AG04449 (cell line): ENCODE results near the gene TAPT1.
A peak's percentile ranks its signal among the peaks of the same experiment; 100 is the strongest.

ENCODE experiments used
- CTCF ChIA-PET: fragments of 350-600 bp; formaldehyde crosslinking; extraction: SDS; loops from one replicate; lab custom pipeline; 2021; ENCODE audit warnings: antibody characterized with exemption; lab: Yijun Ruan, JAX
- POLR2A ChIA-PET: fragments of 400-600, 350-600 bp; formaldehyde crosslinking; extraction: SDS; loops from one replicate; lab custom pipeline; 2020; ENCODE audit warnings: antibody characterized with exemption, inconsistent platforms; lab: Yijun Ruan, JAX
- DNase-seq: peaks from one replicate; pipeline ENCODE4 v3.0.0-alpha.2; 2010; ENCODE audit warnings: low read depth, low spot score
- H3K4me3 ChIP-seq: 2 replicates; pipeline ENCODE4 v1.5.1; 2011; ENCODE audit warnings: low read depth, mild to moderate bottlenecking, control low read depth, low read length
- CTCF ChIP-seq: IDR thresholded peaks from one replicate; pipeline ENCODE4 v1.5.1; 2011; ENCODE audit warnings: mild to moderate bottlenecking, moderate library complexity, low read length, control low read depth, inconsistent platforms; ENCODE audit not compliant: insufficient read depth; ENCODE audit errors: missing control alignments

TAPT1 gene

GRCh38 chr4:16230308-16230707, 4.0 kb upstream of the TAPT1 start:
- TF ChIP-seq CTCF, result no peak
- POLR2A ChIA-PET, result no interaction called here
- no peak overlapping the region for H3K4me3 ChIP-seq
- no peak for DNase-seq
- CTCF ChIA-PET, result no interaction called here

- no peak for TF ChIP-seq CTCF
- ChIA-PET CTCF (no interaction called here), POLR2A (no interaction called here)
- H3K4me3 ChIP-seq, result no peak overlapping the region
- DNase-seq, result no peak
Observed at GRCh38 chr4:16229604-16230003, 3.3 kb upstream of the TAPT1 start.

- ChIA-PET CTCF (interaction anchor here (0.8 to 1.3 kb wide), 3 partner anchors 9 to 30 kb away, joined by 3 to 6 read pairs (median 5); no protein-coding TSS in a partner anchor), POLR2A (no interaction called here)
- no peak for DNase-seq
Observed at GRCh38 chr4:16227462-16227868, 1.2 kb upstream of the TAPT1 start.

GRCh38 chr4:16226816-16227461, 668 bp upstream of the TAPT1 start:
- no peak for TF ChIP-seq CTCF
- POLR2A ChIA-PET, result no interaction called here
- DNase-seq, result no peak
- CTCF ChIA-PET, result interaction anchor here (0.8 to 1.3 kb wide), 3 partner anchors 9 to 30 kb away, joined by 3 to 6 read pairs (median 5); no protein-coding TSS in a partner anchor
- H3K4me3 ChIP-seq, result peak overlapping the region; percentile 73

More at GRCh38 chr4:16227462-16227868, 1.2 kb upstream of the TAPT1 start:
- H3K4me3 ChIP-seq, result peak overlapping the region; percentile 73
- TF ChIP-seq CTCF, result no peak

- no peak for DNase-seq
- no peak for TF ChIP-seq CTCF
- ChIA-PET CTCF (interaction anchor here (0.8 to 1.3 kb wide), 4 partner anchors 25 to 195 kb away, joined by 3 to 4 read pairs (median 3); no protein-coding TSS in a partner anchor), POLR2A (no interaction called here)
- peak overlapping the region; percentile 73 for H3K4me3 ChIP-seq
Observed at GRCh38 chr4:16225167-16225862, 956 bp downstream of the TAPT1 start.
